A673 (cell line): ENCODE measurements around the gene ABI2. TPM values are rescaled to one million over a fixed set of nuclear protein-coding genes. Genes with fewer than 3 reads are reported as not detected.

Source experiments
- BruUV-seq: library from RNA; stranded (reverse); fragments of 400-500 nt; replicated peaks from 2 replicates; lab custom pipeline; 2021; lab: Mats Ljungman, UMichigan
- CTCF ChIA-PET: fragments of 300-600 bp; sonication (Branson Sonifier 250); formaldehyde crosslinking; loops from one replicate; lab custom pipeline; 2022; ENCODE audit warnings: antibody characterized with exemption; lab: Charles Lee
- POLR2A ChIA-PET: fragments of 300-600 bp; sonication (Branson Sonifier 250); formaldehyde crosslinking; loops from one replicate; lab custom pipeline; 2022; ENCODE audit warnings: antibody characterized with exemption; ENCODE audit not compliant: low non-redundant PET; lab: Charles Lee
- DNase-seq: peaks from one replicate; pipeline ENCODE4 v3.0.0-alpha.2; 2015; ENCODE audit warnings: low spot score
- H3K27ac ChIP-seq: fragments of 200-600 bp; sonication (generic); 2 replicates; pipeline ENCODE4 v1.5.1; 2016; ENCODE audit warnings: mixed run types, low read depth, mild to moderate bottlenecking, mixed read lengths, antibody characterized with exemption, low read length; ENCODE audit not compliant: poor library complexity, severe bottlenecking
- H3K27me3 ChIP-seq: fragments of 200-600 bp; sonication (generic); replicated peaks from 2 replicates; pipeline ENCODE4 v1.6.1; 2017; ENCODE audit warnings: mixed run types, low read depth, mild to moderate bottlenecking, mixed read lengths, antibody characterized with exemption, low read length; ENCODE audit not compliant: insufficient read depth, poor library complexity
- H3K36me3 ChIP-seq: fragments of 200-600 bp; sonication (generic); 2 replicates; pipeline ENCODE4 v1.6.1; 2016; ENCODE audit warnings: mixed run types, mild to moderate bottlenecking, mixed read lengths, antibody characterized with exemption, low read length; ENCODE audit not compliant: insufficient read depth, poor library complexity, severe bottlenecking
- H3K4me1 ChIP-seq: fragments of 200-600 bp; sonication (generic); 2 replicates; pipeline ENCODE4 v1.6.1; 2017; ENCODE audit warnings: mixed run types, mild to moderate bottlenecking, mixed read lengths, antibody characterized with exemption, low read length; ENCODE audit not compliant: insufficient read depth, poor library complexity, severe bottlenecking
- H3K4me3 ChIP-seq: fragments of 200-600 bp; sonication (generic); 2 replicates; pipeline ENCODE4 v1.5.1; 2016; ENCODE audit warnings: low read depth, mixed run types, mild to moderate bottlenecking, mixed read lengths, low read length; ENCODE audit not compliant: poor library complexity, severe bottlenecking
- H3K9me3 ChIP-seq: fragments of 200-600 bp; sonication (generic); 2 replicates; pipeline ENCODE4 v1.6.1; 2016; ENCODE audit warnings: mixed run types, low read depth, mild to moderate bottlenecking, mixed read lengths, antibody characterized with exemption, low read length; ENCODE audit not compliant: poor library complexity, severe bottlenecking
- CTCF ChIP-seq: fragments of 300-800, 200-600 bp; sonication (generic); conservative IDR thresholded peaks from 2 replicates; pipeline ENCODE4 v1.5.1; 2017; ENCODE audit warnings: low read depth, mild to moderate bottlenecking, antibody characterized with exemption, low read length, moderate library complexity, mixed read lengths
- EZH2 ChIP-seq: fragments of 200-600 bp; sonication (generic); IDR thresholded peaks from 2 replicates; pipeline ENCODE4 v1.6.1; 2017; ENCODE audit warnings: borderline replicate concordance, low read depth, mild to moderate bottlenecking, mixed read lengths, antibody characterized with exemption, low read length; ENCODE audit not compliant: poor library complexity, severe bottlenecking
- intact Hi-C: fragments of 100-400 bp; cut with micrococcal nuclease; formaldehyde crosslinking; loops from one replicate; pipeline ENCODE4 v1.10.0; 2022; ENCODE audit not compliant: unreplicated experiment
- total RNA-seq: library from RNA; stranded (reverse); gene quantifications from 2 replicates; pipeline ENCODE4 v1.2.3, GENCODE V29; 2021

The ABI2 gene
- total RNA-seq, 1 experiment from 2014 or later = 134 TPM

GRCh38 chr2:203446071-203446481 is 117.9 kb downstream of the ABI2 start:
- CTCF ChIA-PET = no interaction called here
- Histone ChIP-seq H3K36me3 (peaks cover 19% of the 10 kb centered on the region), H3K27ac (no peak overlapping the region), H3K27me3 (no peaks in the 10 kb centered on the region), H3K4me3 (no peak overlapping the region), H3K4me1 (no peaks in the 10 kb centered on the region), H3K9me3 (no peaks in the 10 kb centered on the region)
- BruUV-seq = no TSS peak
- POLR2A ChIA-PET = no interaction called here
- intact Hi-C loops = no loop called here
- no peak for TF ChIP-seq EZH2
- TF ChIP-seq CTCF = no peak
- no peak for DNase-seq

GRCh38 chr2:203446780-203447179 is 118.6 kb downstream of the ABI2 start:
- intact Hi-C loops = no loop called here

GRCh38 chr2:203450561-203450960 is 122.4 kb downstream of the ABI2 start:
- Histone ChIP-seq H3K27me3 (no peaks in the 10 kb centered on the region), H3K27ac (no peak overlapping the region), H3K9me3 (no peaks in the 10 kb centered on the region), H3K36me3 (peaks cover 22% of the 10 kb centered on the region), H3K4me3 (no peak overlapping the region), H3K4me1 (no peaks in the 10 kb centered on the region)
- POLR2A ChIA-PET = interaction anchor here (0.6 to 0.7 kb wide), 2 partner anchors 22 to 110 kb away, joined by 4 read pairs; no protein-coding TSS in a partner anchor
- no peak for TF ChIP-seq CTCF
- TF ChIP-seq EZH2 = no peak
- intact Hi-C loops = loop anchor here (5.0 to 10.0 kb wide), 2 partner anchors 454 to 878 kb away; no protein-coding TSS in a partner anchor
- CTCF ChIA-PET = no interaction called here
- BruUV-seq = no TSS peak
- no peak for DNase-seq

More at GRCh38 chr2:203446780-203447179, 118.6 kb downstream of the ABI2 start:
- TF ChIP-seq CTCF = no peak
- no peak for TF ChIP-seq EZH2
- no TSS peak for BruUV-seq
- H3K4me1 ChIP-seq = no peaks in the 10 kb centered on the region
- CTCF ChIA-PET = no interaction called here
- no peaks in the 10 kb centered on the region for H3K9me3 ChIP-seq
- H3K4me3 ChIP-seq = no peak overlapping the region
- DNase-seq = no peak
- POLR2A ChIA-PET = no interaction called here
- H3K27ac ChIP-seq = no peak overlapping the region
- no peaks in the 10 kb centered on the region for H3K27me3 ChIP-seq
- peaks cover 22% of the 10 kb centered on the region for H3K36me3 ChIP-seq
